Hepatocyte (in vitro differentiated cells): ENCODE measurements around the gene NKD1.

ENCODE experiments used
- EZH2 ChIP-seq: fragments of 200-600 bp; sonication (generic); IDR thresholded peaks from 2 replicates; pipeline ENCODE4 v1.6.1; 2016; ENCODE audit warnings: antibody characterized with exemption, mild to moderate bottlenecking, borderline replicate concordance
- EZH2phosphoT487 ChIP-seq: fragments of 200-600 bp; sonication (generic); IDR thresholded peaks from one replicate; pipeline ENCODE4 v1.6.1; 2018; ENCODE audit warnings: antibody characterized with exemption, mild to moderate bottlenecking, low read depth, moderate library complexity; ENCODE audit not compliant: unreplicated experiment, severe bottlenecking
- TF ChIP-seq, protein P1 (sequence below): fragments of 200-600 bp; sonication (generic); IDR thresholded peaks from 2 replicates; pipeline ENCODE4 v1.5.1; 2016; ENCODE audit warnings: antibody characterized with exemption, mild to moderate bottlenecking; ENCODE audit not compliant: poor library complexity

DNA sequence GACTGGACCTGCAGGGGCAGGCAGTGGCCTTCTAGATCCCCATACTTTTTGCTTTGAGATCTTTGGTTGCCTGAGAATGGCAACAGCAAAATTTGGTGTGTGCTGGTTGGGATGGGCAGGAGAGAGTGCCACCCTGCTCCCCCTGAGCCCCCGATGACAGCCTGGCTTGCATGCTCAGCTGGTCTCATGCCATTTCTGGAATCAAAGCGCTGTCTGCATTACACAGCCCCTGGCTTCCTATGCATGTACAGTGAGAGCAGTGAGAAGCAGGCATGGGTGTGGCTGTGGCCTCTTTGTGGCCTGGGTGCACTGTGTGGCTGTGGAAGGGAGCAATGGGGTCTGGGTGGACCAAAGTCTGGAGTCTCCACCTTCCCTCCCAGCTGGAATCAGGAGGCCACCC, 47.7 kb downstream of the NKD1 start:
- TF ChIP-seq, protein P1, sequence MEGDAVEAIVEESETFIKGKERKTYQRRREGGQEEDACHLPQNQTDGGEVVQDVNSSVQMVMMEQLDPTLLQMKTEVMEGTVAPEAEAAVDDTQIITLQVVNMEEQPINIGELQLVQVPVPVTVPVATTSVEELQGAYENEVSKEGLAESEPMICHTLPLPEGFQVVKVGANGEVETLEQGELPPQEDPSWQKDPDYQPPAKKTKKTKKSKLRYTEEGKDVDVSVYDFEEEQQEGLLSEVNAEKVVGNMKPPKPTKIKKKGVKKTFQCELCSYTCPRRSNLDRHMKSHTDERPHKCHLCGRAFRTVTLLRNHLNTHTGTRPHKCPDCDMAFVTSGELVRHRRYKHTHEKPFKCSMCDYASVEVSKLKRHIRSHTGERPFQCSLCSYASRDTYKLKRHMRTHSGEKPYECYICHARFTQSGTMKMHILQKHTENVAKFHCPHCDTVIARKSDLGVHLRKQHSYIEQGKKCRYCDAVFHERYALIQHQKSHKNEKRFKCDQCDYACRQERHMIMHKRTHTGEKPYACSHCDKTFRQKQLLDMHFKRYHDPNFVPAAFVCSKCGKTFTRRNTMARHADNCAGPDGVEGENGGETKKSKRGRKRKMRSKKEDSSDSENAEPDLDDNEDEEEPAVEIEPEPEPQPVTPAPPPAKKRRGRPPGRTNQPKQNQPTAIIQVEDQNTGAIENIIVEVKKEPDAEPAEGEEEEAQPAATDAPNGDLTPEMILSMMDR, result no peak
- TF ChIP-seq EZH2phosphoT487, result no peak
- TF ChIP-seq EZH2, result no peak
